HG03442 (cell line): ENCODE results near the gene RALBP1.
A peak's percentile ranks its signal among the peaks of the same experiment; 100 is the strongest.
"Not testable (repeated sequence)": the region's sequence is repeated elsewhere in the genome, so short reads cannot be mapped to it uniquely, and the experiment has no call there.

Experiments used
- ATAC-seq: cut with Tn5 transposase; IDR thresholded peaks from one replicate; pipeline ENCODE4 v1.9.1; 2021; ENCODE audit warnings: mild to moderate bottlenecking, moderate library complexity; ENCODE audit not compliant: unreplicated experiment

The RALBP1 gene

DNA sequence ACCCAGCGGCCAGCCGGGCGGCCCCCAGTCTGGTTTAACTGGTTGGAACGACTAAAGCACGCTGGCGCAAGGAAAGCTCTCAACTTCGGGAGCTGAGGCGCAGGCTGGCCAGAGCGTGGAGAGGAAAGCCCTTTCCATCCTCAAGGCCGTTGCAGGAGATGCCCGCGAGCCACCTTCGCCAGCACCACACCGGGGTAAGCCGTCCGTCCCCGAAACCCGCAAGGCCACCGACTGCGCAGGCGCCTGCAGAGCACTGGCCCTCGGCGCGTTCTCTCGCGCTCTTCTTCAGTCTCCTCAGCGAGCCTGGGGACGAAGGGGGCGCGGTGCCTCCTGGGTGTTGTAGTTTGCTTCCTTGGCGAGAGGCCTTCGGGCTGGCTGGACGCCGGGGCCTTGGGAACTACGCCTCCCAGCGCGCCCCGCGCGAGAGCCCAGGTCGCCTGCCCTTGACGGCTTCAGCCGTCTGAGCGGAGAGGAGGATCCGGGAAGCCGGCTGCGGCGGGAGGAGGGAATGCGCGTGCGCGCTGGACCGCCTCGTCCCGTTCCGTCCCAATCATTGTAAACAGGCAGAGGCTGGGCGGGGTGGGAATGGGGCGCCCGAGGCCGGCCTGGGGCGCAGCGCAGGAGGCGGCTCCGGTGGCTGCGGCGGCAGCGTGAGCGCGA is at the start of gene RALBP1:
TSS of gene RALBP1 (plus strand) at position 531 of the 660 bp plus-strand sequence. CDS start 37,533 bp downstream, outside the sequence.
- ATAC-seq: peak; percentile 92

DNA sequence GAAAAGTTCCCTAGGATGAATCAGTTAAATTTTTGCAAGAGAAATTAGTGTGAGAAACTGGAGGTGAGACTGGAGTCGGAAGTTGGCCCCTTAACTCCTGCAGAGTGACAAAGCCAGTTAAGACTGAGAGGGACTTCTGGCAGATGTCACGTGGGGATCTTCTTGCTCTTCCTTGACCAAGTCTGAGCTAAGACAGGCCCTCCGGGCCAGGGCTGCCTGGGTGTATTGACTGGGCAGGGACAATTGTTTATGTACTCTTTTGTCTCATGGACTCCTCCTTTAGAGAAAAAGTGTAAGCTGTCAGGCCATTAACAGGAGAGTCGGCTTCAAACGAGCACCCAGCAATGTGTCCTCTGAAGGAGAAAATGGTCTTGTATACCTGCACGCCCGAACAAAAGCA is 48.6 kb upstream of the RALBP1 start:
- no peak for ATAC-seq

DNA sequence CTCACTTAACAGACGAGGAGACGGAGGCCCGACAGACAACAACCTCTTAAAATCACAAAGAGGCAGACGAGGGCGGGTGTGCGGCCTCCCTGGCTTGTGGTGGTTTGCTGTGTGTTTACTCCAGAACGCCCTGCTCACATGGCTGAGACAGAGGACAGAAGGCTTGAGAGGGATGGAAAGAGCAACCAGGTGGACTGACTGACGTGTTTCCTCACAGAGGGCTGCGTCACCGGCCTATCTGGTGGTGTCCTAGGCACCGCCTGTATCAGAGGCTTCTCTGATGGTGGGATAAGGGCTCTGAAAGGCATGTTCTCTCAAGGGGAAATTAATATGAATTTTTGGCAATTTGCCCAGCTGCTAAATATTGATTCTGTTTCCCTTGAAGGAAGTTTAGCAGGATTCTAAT is 47.0 kb upstream of the RALBP1 start:
- no peak for ATAC-seq

DNA sequence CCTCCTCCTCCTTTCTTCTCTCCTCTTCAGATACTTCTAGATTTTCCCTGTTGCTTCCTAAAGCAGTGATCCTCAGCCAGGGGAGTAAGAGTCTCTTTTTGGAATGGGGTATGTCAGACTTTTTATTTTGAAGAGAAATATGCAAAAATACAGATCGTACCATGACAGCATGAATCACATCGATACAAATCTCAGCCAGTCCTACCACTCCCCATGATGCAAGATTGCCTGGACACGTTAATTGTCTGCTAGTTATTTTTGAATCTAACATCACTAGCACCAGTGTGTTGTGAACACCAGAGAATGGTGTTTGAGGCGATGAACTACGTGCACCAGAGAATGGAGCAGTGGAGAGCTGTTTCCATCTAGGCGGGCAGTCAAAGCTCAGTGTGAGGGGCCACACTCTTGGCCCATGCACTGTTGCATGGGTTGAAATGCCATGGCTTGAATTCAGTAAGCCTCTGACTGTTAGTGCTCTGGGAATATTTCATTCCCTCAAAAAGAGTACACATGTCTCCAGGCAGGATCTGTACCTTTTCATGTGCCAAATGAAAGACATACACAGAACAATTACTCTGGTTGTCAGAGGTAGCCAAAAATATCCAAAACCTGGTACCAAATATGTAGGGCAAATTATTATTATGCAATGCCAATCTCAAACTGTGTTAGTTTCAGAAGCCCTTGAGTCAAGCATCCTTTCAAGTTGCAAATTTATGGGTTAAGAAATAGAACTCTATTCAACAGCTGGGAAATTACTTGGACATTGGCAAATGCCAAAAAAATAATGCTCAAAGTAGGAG is 46.3 kb upstream of the RALBP1 start:
- ATAC-seq: no peak

DNA sequence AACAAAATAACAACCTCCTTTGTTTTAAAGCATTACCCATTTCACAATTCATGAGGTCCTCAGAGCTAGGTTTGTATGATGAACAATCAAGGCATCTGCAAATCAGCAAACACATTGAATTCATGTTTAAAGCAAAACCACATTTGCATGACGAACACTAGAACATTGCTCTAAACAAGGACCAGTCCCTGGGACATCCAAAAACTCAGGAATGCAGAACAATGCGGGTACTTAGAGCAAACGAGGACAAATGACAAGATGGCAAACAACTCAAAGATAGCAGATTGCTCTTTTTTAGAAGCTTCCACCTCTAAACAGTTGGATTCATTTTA is 45.7 kb upstream of the RALBP1 start:
- ATAC-seq: no peak

DNA sequence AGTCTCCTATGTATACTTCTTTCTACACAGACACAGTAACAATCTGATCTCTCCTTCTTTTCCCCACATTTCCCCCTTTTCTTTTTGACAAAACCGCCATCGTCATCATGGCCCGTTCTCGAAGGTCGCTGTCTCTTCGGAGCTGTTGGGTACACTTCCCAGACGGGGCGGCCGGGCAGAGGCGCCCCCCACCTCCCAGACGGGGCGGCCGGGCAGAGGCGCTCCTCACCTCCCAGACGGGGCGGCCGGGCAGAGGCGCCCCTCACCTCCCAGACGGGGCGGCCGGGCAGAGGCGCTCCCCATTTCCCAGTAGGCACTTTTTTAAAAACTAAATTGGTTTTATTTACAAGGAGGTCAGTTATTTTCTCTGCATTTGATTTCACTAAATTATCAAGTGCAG is 45.0 kb upstream of the RALBP1 start:
- ATAC-seq: not testable (repeated sequence)

DNA sequence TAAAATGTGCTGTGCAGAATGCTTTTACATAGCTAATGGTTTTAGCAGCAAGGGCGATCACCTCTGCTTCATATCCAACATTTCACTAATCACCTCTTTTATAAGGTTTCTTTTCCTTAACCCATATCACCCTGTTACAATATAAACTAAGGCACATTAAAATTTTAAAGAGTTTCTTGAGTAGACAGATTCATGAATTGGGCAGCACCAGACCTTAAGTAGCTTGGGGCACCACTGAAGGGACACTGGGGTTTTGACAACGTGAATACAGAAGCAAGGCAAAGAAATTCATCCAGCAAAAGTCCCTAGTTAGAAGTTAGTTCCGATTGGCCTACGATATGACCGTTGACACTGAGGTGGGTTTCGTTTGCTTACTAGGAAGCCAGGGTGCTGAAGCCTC is 44.0 kb upstream of the RALBP1 start:
- ATAC-seq: no peak

DNA sequence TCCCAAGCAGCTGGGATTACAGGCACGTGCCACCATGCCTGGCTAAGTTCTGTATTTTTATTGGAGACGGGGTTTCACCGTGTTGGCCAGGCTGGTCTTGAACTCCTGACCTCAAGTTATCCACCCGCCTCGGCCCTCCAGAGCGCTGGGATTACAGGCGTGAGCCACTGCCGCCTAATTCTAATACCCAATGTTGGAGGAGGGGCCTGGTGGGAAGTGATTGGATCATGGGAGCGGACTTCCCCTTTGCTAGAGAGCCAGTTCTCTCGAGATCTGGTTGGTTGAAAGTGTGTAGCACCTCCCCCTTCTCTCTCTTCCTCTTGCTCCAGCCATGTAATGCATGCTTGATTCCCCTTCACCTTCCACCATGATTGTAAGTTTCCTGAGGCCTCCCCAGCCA is 42.2 kb upstream of the RALBP1 start:
- ATAC-seq: not testable (repeated sequence)

DNA sequence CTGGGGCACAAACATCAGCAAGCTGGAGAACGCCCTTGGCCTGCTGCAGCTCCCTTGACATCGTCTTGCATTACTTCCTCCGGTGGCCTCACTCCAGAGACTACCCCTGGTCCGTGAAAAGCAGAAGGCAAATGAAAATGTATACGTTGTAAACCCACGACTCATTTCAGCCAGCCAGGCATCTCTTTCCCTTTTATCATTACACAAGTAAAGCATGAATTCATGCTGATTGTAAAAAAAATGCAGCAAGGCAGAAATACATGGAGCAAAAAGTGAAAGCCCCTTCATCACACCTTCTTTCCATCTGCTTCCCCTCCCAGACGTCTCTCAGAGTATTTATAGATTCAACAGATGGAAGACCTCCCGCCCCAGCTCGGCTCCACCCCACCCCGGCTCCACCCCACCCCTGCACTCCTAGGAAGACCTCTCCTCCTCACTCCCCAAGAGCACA is 41.6 kb upstream of the RALBP1 start:
- no peak for ATAC-seq

DNA sequence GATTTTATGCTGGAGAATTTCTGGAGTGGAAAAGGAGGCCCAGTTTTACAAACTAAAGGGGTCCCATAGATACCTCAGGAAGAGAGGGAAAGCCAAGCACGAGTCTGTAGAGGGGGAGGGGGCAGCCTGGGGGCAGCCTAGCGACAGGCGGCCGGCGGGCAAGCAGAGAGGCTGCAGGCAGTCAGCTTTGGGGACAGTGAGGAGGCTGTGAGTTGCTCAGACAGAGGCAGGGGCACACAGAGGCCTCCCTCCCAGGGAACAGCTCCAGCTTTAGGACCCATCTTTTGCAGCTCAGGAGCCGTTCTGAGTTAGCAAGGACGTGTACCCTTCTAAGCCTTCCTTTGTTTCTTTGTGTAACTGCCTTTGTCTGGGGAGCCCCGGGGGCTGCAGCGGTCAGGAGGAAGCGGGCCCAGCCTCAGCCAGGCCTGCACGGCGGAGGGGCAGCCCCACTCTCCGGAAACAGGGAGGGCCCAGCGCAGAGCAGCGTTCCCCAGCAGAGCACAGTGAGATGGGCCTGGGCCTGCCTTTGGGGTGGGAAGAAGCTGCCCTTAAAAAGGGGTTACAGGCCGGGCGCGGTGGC is 41.1 kb upstream of the RALBP1 start:
- ATAC-seq: no peak

DNA sequence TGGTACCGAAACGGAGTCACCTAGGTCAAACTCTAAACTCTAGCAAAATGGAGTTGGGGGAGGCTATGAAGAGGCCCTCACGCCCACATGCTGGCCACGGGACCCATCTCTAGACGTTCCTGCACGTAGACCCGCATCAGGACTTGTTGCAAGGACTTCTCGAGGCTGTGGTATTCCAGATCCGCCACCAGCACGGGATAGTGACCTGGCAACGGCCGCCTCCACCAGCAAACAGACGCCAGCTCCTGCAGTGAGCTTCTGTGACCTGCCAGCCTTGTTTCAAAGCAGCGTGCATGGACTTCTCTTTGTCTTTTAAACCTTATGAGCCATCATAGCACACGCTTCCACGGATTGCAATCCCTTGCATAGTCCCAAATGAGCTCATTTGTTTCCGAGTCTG is 40.3 kb upstream of the RALBP1 start:
- ATAC-seq: no peak

DNA sequence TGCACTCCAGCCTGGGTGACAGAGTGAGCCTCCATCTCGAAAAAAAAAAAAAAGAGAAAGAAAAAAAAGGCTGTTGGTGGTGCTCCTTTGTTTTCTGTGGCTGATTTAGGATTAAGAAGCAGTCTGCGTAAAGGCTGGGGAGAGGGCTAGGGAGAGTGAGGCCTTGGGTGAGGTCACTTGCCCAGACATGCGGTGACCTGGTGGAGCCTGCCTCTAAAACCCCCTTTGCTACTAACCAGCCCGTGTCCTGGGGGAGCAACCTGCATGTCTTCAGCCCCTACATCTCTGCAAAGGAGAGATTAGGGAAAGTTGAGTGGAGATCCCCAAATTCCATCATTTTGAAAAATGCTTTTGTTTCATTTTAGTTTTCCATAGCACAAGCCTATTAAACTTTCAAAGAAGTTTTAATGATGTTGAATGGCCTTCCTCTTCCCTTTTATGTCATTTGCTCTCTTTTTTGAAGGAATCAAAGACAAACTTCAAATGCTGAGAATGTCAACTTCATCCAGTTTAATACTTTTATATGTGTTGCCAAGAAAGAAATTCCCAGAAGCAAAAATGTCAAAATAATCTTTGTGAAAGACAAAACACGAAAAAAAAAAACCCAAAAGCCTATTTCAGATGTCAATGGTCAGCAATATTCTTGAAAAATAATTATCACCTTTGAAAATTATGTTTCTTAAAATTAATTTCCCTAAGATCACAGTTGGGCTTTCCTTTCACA is 38.9 kb upstream of the RALBP1 start:
- ATAC-seq: no peak

DNA sequence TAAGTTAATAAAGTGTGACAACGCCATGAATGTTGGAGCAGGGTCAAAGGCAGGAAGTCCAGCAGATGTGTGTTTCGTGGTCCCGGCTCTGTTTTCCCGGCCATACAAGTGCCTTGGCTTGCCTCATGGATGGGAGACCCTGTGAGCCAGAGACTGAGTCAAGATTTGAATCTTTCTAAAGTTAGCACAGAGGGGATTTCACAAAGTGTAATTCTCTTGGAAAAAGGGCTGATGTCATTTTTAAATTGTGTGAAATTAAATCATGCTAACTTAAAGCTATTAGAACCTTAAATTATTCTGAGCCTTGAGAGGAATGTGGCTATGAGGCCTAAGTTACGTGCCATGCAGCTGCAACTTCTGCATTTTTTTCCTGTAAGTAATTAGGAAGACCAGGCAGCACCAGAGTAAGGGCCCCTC is 38.3 kb upstream of the RALBP1 start:
- no peak for ATAC-seq

DNA sequence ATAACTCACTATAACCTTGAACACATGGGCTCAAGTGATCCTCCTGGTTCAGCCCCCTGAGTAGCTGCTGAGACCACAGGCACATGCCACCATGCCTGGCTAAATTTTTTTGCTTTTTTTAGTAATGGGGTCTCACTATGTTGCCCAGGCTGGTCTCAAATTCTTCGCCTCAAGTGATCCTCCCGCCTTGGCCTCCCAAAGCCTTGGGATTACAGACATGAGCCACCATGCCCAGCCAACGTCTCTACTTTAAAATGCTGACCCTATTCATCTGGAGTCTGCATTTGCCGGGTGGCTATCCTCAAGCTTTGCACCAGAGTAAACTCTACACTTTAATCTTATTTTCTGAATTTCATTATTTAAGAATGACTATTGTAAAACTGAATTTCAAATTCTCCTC is 37.6 kb upstream of the RALBP1 start:
- no peak for ATAC-seq

DNA sequence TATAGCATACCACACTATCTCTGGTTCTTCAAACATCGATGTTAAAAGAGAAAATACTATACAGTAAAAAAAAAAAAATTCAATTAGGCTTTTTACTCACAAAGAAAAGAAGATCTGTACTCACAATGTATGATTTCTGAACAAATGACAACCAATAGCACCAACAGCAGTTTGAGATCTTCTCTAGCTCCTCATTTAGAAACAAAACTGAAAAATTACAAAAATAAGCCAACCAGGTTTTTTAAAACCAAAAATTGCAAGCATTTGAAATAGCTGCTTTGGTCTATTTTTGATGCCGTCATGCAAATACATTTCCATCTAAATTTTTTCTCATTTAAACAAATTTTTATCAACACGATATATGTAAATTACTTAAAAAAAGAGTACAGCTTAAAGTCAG is 34.3 kb upstream of the RALBP1 start:
- ATAC-seq: no peak

DNA sequence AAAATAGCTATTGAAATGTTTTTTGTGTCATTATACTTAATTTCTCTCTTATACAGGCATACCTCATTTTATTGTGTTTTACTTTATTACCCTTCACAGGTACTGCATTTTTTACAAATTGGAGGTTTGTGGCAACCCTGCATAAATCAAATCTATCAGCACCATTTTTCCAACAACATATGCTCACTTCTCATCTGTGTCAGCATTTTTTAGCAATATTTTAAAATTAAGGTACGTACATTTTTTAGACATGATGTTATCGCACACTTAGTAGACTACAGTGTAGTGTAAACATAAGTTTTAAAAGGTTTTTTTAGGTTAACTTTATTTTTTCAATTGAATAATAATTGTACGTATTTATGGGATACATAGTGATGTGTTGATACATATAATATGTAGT is 30.8 kb upstream of the RALBP1 start:
- no peak for ATAC-seq

DNA sequence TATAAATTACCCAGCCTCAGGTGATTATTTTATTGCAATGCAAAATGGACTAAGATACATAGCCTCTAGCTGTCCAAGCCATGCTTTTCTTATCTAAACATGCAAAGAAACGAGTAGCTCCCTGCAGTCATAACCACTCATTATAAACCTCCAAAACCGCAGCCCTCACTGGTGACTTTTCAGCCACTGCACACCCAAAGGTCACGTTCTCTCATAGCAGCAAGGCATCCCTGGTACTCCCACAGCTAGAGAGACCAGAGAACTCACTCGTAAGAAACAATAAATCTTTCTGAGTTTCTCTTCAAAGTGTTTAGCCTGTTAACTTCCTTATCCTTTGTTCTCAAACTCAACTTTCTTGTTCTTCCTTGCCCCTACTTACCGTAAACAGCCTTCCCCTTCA is 28.5 kb upstream of the RALBP1 start:
- no peak for ATAC-seq

DNA sequence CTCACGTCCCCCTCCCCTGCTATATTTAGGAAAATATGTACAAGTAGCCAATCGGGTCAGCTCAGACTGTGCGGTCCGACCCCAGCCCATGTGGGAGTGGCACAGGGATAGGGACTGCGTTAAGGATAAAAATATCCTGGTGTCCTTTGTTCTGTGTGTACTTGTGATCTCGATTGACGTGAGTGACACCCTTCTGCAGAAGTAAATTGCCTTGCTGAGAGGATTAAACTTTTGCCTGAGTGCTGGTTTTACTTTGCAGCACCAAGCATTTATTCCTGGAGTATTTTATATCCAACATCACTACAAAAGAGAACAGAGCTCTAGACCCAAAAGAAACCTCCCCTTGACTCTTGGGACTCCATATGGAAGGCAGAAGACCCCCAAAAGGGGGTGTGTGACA is 28.0 kb upstream of the RALBP1 start:
- no peak for ATAC-seq

DNA sequence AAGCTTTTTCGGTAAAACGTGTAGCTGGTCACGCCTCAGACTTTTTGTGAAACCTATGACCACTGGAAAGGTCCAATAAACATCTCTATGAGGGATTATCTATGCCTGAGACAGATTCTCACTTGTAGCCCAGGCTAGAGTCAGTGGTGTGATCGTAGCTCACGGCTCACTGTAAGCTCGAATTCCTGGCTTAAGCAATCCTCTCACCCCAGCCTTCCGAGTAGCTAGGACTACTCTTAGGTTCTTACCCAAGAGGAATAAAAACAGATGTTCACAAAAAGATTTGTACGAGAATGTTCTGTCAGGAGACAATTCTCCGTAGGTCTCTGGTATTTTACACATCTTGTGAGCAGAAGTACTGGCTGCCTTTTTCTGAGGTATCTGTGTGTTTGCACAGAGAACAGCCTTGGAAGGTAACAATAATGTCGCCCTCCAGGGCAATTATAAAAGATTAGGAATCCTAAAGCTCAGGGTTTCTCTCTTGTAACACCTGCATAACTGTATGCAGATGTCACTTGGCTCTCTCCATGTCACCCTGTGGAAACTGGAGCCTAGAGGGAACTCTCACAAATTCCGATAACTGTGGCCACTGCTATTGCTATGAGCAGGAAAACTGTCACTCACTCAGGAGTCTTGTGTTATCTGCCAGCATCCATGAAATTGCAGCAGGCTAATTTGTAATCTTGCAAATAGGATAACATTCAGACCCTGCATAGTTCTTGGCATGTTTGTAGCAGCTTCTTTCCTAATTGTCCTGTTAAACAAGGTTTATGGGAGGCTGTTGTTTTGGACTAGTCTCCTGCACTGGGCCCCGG is 25.5 kb upstream of the RALBP1 start:
- no peak for ATAC-seq

DNA sequence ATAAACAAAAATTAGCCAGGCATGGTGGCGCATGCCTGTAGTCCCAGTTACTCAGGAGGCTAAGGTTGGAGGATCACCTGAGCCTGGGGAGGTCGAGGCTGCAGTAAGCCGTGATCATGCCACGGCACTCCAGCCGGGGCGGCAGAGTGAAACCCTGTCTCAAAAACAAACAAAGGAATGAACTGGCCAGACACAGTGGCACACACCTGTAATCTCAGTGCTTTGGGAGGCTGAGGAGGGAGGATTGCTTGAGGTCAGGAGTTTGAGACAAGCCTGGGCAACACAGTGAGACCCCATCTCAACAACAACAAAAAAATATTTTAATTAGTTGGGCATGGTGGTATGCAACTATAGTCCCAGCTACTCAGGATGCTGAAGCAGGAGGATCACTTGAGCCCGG is 24.4 kb upstream of the RALBP1 start:
- not testable (repeated sequence) for ATAC-seq

DNA sequence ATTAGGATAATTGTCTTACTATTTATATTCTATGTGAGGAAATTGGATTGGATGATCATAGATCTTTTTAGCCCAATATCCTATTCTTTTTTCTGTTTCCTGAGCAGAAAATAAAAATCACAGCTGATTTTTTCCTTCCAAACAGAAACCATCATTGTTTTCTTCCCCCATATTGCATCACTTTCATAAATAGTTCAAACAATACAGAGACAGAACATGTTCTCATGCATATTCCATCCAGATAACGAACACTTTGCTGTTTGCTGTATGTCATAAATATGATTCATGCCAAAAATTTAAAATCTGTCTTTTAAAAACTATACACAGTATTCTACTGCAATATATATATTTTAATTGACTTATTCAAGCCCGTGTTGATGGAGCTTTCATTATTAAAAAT is 22.0 kb upstream of the RALBP1 start:
- no peak for ATAC-seq
